Body of pancreas (tissue), 4 donors: ENCODE results near the gene SPATA16.

Experiments
- CTCF ChIP-seq, 7 experiments: fragments of 450-650 bp in 4 of 7; fragments of 200-600 bp in 3 of 7; sonication (generic) in 3 of 7; IDR thresholded peaks; one replicate each; pipeline ENCODE4 v1.5.1; 2016 to 2019; ENCODE audit warnings: antibody characterized with exemption in 7 of 7
- POLR2A ChIP-seq, 3 donors: fragments of 450-650 bp; IDR thresholded peaks; one replicate each; pipeline ENCODE4 v1.6.1; 2016; ENCODE audit warnings: antibody characterized with exemption in 3 of 3, mild to moderate bottlenecking in 2 of 3

DNA sequence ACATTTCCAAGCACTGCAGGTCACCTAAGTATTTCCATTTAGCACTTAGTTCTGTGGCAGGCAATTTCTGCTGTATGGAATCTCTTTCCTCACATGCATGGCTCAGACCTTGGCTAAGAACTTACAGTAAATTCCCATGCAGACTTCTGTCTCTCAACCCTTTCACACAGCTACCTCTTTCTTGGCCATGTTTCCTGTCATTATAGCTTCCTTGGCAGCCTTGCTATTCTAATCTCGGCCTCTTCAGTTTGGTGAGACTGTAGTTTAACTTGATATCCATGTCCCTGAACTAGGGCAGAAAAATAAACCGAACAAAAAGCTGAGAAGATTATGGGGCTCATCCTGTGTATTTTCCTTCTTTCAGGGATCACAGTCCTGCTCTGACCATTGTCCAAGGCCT, 96.0 kb downstream of the SPATA16 start:
- TF ChIP-seq CTCF (IDR thresholded peaks at IDR 0.05) (no peak), POLR2A (IDR thresholded peaks at IDR 0.05) (no peak)
